Measurements from ENCODE around the gene MPPE1.
A peak's percentile ranks its signal among the peaks of the same experiment; 100 is the strongest.

The MPPE1 gene

GRCh38 chr18:11844436-11844835 is 63.7 kb downstream of the MPPE1 start:
- peak in 1 of 42 donors; percentile 14 for DNase-seq
- intact Hi-C loops (cut with DNase I), result no loop called here

GRCh38 chr18:11842562-11842961 is 65.6 kb downstream of the MPPE1 start:
- peak in 1 of 42 donors; percentile 11 for DNase-seq
- intact Hi-C loops (cut with DNase I), result no loop called here

- intact Hi-C loops (cut with DNase I), result no loop called here
These were observed 67.6 kb downstream of the MPPE1 start for GRCh38 chr18:11840493-11840892.

GRCh38 chr18:11839556-11839955 is 68.6 kb downstream of the MPPE1 start:
- no peak for DNase-seq
- intact Hi-C loops (cut with DNase I), result no loop called here

More at GRCh38 chr18:11840493-11840892, 67.6 kb downstream of the MPPE1 start:
- DNase-seq, result peak in 1 of 42 donors; percentile 23

- no peak for DNase-seq
- intact Hi-C loops (cut with DNase I), result no loop called here
These were observed 73.3 kb downstream of the MPPE1 start for GRCh38 chr18:11834772-11835171.

All from head of caudate nucleus (tissue), 42 donors.